ENCODE data around the gene SLC12A7.

Gene SLC12A7

DNA sequence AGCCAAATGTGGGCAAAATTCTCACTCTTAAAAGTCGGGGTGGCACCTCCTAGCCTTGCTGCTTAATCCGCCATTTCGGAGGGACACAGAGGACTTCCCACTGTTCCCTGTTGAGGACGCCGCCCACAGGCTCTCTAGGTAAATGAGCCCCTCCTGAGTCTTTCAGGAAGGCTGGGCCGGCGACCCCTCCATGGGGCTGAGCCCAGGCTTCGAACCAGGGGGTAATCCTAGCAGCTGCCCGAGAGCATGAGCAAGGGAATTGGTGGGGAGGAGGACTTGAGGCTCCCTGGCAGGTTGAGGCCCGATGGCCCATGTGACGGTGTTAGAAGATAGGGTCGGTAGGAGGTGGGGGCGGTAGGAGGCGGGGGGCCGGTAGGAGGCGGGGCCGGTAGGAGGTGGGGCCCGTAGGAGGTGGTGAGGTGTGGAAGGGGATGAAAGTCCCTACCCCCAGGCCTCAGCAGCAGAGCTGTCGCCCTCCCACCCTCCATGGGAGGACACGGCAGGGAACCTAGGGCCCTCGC is 17.1 kb downstream of the SLC12A7 start:
- Histone ChIP-seq H3K36me3 (ENCODE audit: control insufficient read depth in 2 of 2, insufficient read depth in 1 of 2, low read length in 2 of 2) (peaks cover 0 to 34% of the 10 kb centered on the region in 2 experiments; a peak in 1 of 3 replicates), H3K4me3 (ENCODE audit: low read depth, low read length) (no peak overlapping the region), H3K4me1 (ENCODE audit: control insufficient read depth, insufficient read depth, low read length) (no peaks in the 10 kb centered on the region), H3K27ac (ENCODE audit: extremely low read depth, low read depth, low read length) (no peak overlapping the region), H3K9me3 (ENCODE audit: control insufficient read depth, insufficient read depth, low read depth, low read length) (no peaks in the 10 kb centered on the region)
- ChIA-PET POLR2A (no interaction called here), CTCF (interaction anchor here (1.0 kb wide), 1 partner anchor 46 kb away, joined by 5 read pairs; no protein-coding TSS in a partner anchor)
- TF ChIP-seq, protein P1, sequence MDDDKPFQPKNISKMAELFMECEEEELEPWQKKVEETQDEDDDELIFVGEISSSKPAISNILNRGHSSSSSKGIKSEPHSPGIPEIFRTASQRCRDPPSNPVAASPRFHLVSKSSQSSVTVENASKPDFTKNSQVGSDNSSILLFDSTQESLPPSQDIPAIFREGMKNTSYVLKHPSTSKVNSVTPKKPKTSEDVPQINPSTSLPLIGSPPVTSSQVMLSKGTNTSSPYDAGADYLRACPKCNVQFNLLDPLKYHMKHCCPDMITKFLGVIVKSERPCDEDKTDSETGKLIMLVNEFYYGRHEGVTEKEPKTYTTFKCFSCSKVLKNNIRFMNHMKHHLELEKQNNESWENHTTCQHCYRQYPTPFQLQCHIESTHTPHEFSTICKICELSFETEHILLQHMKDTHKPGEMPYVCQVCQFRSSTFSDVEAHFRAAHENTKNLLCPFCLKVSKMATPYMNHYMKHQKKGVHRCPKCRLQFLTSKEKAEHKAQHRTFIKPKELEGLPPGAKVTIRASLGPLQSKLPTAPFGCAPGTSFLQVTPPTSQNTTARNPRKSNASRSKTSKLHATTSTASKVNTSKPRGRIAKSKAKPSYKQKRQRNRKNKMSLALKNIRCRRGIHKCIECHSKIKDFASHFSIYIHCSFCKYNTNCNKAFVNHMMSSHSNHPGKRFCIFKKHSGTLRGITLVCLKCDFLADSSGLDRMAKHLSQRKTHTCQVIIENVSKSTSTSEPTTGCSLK (tag by site-specific recombination; IDR thresholded peaks at IDR 0.05): no peak
- TF ChIP-seq ZNF621 (tag by site-specific recombination; IDR thresholded peaks at IDR 0.05): no peak
- no peak for TF ChIP-seq ZNF514 (tag by site-specific recombination; IDR thresholded peaks at IDR 0.05)

DNA sequence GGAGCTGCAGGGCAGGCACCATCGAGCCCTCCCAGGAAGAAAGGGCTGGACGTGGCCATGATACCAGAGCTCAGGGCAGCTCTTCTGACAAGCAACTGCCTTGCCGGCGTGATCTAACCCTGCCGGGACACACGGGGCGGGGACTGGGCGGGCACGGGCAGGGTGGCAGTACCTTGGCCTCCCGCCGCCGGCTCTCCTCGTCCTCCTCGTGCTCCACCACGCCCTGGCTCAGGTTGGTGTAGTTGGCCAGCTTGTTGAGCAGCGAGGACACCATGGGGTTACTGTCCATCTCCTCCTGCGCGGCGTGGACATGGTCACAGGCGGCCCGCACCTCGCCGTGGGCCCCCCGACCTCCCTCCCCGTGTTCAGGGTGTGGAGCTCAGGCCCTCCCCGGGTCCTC is 18.5 kb downstream of the SLC12A7 start:
- POLR2A ChIA-PET: interaction anchor here (1.1 kb wide), 1 partner anchor 9 kb away, joined by 3 read pairs; no protein-coding TSS in a partner anchor
- no peaks in the 10 kb centered on the region for H3K4me1 ChIP-seq (ENCODE audit: control insufficient read depth, insufficient read depth, low read length)
- no peaks in the 10 kb centered on the region for H3K9me3 ChIP-seq (ENCODE audit: control insufficient read depth, insufficient read depth, low read depth, low read length)
- H3K27ac ChIP-seq (ENCODE audit: extremely low read depth, low read depth, low read length): no peak overlapping the region
- H3K4me3 ChIP-seq (ENCODE audit: low read depth, low read length): no peak overlapping the region
- peaks cover 0 to 42% of the 10 kb centered on the region in 2 experiments; a peak in 1 of 3 replicates for H3K36me3 ChIP-seq (ENCODE audit: control insufficient read depth in 2 of 2, insufficient read depth in 1 of 2, low read length in 2 of 2)
- TF ChIP-seq ZNF600 (tag by site-specific recombination; IDR thresholded peaks at IDR 0.05) (no peak), ZNF701 (tag by site-specific recombination; IDR thresholded peaks at IDR 0.05) (no peak), KLF1 (tag by site-specific recombination; IDR thresholded peaks at IDR 0.05) (peak; percentile 84), ZNF548 (tag by site-specific recombination; IDR thresholded peaks at IDR 0.05) (no peak)
- CTCF ChIA-PET: interaction anchor here (1.5 kb wide), 1 partner anchor 75 kb away, joined by 3 read pairs; no protein-coding TSS in a partner anchor

DNA sequence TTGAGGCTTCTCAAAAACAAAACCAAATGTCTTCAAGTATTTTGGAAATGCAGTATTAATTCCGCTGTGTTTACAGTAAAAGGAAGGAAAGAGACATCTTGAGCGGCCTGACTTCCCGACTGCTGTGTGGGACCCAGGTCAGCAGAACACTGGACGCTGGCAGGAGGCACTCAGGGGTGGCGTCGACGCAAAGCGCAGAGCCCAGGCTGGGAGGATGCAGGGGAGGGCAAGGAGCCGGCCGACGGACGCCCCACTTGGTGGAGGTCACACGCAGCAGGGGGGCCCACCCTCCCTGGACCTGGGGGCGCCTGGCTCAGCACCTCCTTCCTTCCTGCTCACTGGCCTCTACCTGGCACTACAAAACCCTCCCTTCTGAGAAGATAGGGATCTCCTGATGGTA is 19.7 kb downstream of the SLC12A7 start:
- no peaks in the 10 kb centered on the region for H3K4me1 ChIP-seq (ENCODE audit: control insufficient read depth, insufficient read depth, low read length)
- H3K9me3 ChIP-seq (ENCODE audit: control insufficient read depth, insufficient read depth, low read depth, low read length): no peaks in the 10 kb centered on the region
- H3K36me3 ChIP-seq (ENCODE audit: control insufficient read depth in 2 of 2, insufficient read depth in 1 of 2, low read length in 2 of 2): peaks cover 0 to 54% of the 10 kb centered on the region in 2 experiments; a peak in 1 of 3 replicates
- ChIA-PET POLR2A (no interaction called here), CTCF (interaction anchor here (1.5 kb wide), 1 partner anchor 76 kb away, joined by 3 read pairs; no protein-coding TSS in a partner anchor)
- TF ChIP-seq ZNF184 (tag by site-specific recombination; IDR thresholded peaks at IDR 0.05) (no peak), BCL11B (tag by site-specific recombination; IDR thresholded peaks at IDR 0.05; ENCODE audit: low read depth) (no peak), ZNF140 (tag by site-specific recombination; IDR thresholded peaks at IDR 0.05) (no peak), ZNF549 (tag by site-specific recombination; IDR thresholded peaks at IDR 0.05) (no peak), SP2 (tag by site-specific recombination; IDR thresholded peaks at IDR 0.05) (no peak)
- no peak overlapping the region for H3K27ac ChIP-seq (ENCODE audit: extremely low read depth, low read depth, low read length)
- H3K4me3 ChIP-seq (ENCODE audit: low read depth, low read length): no peak overlapping the region

DNA sequence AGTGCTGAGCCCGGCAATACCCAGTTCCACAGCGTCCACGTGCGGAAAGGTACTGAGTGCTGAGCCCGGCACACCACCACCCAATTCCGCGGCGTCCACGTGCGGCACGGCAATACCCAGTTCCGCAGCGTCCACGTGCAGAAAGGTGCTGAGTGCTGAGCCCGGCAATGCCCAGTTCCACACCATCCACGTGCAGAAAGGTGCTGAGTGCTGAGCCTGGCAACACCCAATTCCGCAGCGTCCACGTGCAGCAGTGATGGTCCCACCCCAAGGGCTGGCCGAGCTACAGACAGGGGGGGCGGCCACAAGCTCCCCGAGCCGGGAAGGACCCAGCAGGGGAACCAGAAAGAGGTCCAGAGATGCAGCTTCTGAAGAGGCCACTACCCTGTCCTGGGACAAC is 20.2 kb downstream of the SLC12A7 start:
- TF ChIP-seq ZNF600 (tag by site-specific recombination; IDR thresholded peaks at IDR 0.05) (peak; percentile 46; the same call in 1 of the 2 replicates), ZNF37A (tag by site-specific recombination; IDR thresholded peaks at IDR 0.05) (no peak)
- Histone ChIP-seq H3K9me3 (ENCODE audit: control insufficient read depth, insufficient read depth, low read depth, low read length) (no peaks in the 10 kb centered on the region), H3K27ac (ENCODE audit: extremely low read depth, low read depth, low read length) (no peak overlapping the region), H3K4me3 (ENCODE audit: low read depth, low read length) (no peak overlapping the region), H3K36me3 (ENCODE audit: control insufficient read depth in 2 of 2, insufficient read depth in 1 of 2, low read length in 2 of 2) (peaks cover 0 to 59% of the 10 kb centered on the region in 2 experiments; a peak in 1 of 3 replicates), H3K4me1 (ENCODE audit: control insufficient read depth, insufficient read depth, low read length) (no peaks in the 10 kb centered on the region)
- ChIA-PET POLR2A (no interaction called here), CTCF (no interaction called here)

DNA sequence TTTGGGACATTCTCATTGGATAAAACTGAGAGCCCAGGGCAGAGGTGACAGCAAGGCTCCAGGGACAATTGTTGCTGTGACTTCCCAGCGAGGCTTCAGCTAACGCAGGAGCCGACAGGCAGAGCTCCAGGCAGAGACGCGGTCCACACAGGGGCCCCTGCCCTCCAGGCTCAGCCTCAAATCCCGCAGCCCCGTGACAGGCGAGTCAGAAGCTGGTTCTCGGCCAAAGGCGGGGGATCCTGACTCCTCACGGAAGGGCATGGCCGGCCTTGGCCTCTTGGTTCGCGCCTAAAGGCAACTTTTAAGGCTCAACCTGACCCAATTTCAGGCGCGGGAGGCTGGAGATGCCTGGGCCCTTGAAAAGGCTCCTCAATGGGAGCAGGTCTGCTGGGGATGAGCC is 21.3 kb downstream of the SLC12A7 start:
- ChIA-PET POLR2A (no interaction called here), CTCF (no interaction called here)
- Histone ChIP-seq H3K9me3 (ENCODE audit: control insufficient read depth, insufficient read depth, low read depth, low read length) (no peaks in the 10 kb centered on the region), H3K36me3 (ENCODE audit: control insufficient read depth in 2 of 2, insufficient read depth in 1 of 2, low read length in 2 of 2) (peaks cover 0 to 61% of the 10 kb centered on the region in 2 experiments; a peak in 1 of 3 replicates), H3K4me3 (ENCODE audit: low read depth, low read length) (no peak overlapping the region), H3K4me1 (ENCODE audit: control insufficient read depth, insufficient read depth, low read length) (no peaks in the 10 kb centered on the region), H3K27ac (ENCODE audit: extremely low read depth, low read depth, low read length) (no peak overlapping the region)
- TF ChIP-seq ZNF530 (tag by site-specific recombination; IDR thresholded peaks at IDR 0.05; ENCODE audit: low read depth): no peak
- TF ChIP-seq ZNF629 (tag by site-specific recombination; IDR thresholded peaks at IDR 0.05): no peak
- no peak for TF ChIP-seq TRIM28 (IDR thresholded peaks at IDR 0.05; ENCODE audit: borderline replicate concordance, low read length)
- TF ChIP-seq, protein P2, sequence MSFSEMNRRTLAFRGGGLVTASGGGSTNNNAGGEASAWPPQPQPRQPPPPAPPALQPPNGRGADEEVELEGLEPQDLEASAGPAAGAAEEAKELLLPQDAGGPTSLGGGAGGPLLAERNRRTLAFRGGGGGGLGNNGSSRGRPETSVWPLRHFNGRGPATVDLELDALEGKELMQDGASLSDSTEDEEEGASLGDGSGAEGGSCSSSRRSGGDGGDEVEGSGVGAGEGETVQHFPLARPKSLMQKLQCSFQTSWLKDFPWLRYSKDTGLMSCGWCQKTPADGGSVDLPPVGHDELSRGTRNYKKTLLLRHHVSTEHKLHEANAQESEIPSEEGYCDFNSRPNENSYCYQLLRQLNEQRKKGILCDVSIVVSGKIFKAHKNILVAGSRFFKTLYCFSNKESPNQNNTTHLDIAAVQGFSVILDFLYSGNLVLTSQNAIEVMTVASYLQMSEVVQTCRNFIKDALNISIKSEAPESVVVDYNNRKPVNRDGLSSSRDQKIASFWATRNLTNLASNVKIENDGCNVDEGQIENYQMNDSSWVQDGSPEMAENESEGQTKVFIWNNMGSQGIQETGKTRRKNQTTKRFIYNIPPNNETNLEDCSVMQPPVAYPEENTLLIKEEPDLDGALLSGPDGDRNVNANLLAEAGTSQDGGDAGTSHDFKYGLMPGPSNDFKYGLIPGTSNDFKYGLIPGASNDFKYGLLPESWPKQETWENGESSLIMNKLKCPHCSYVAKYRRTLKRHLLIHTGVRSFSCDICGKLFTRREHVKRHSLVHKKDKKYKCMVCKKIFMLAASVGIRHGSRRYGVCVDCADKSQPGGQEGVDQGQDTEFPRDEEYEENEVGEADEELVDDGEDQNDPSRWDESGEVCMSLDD (tag by site-specific recombination; IDR thresholded peaks at IDR 0.05): no peak
- TF ChIP-seq KLF7 (tag by site-specific recombination; IDR thresholded peaks at IDR 0.05; ENCODE audit: borderline replicate concordance): no peak
